GM21825 (cell line): Measurements from ENCODE around the gene TMEM121.
A peak's percentile ranks its signal among the peaks of the same experiment; 100 is the strongest.
"Not testable (repeated sequence)": the region's sequence is repeated elsewhere in the genome, so short reads cannot be mapped to it uniquely, and the experiment has no call there.

Experiments
- ATAC-seq: cut with Tn5 transposase; IDR thresholded peaks from one replicate; pipeline ENCODE4 v1.9.1; 2021; ENCODE audit warnings: mild to moderate bottlenecking, moderate library complexity; ENCODE audit not compliant: unreplicated experiment

The TMEM121 gene

GRCh38 chr14:105567164-105568103, 41.1 kb downstream of the TMEM121 start:
- ATAC-seq: not testable (repeated sequence)

- not testable (repeated sequence) for ATAC-seq
Measured at GRCh38 chr14:105568140-105568843, 41.9 kb downstream of the TMEM121 start.

GRCh38 chr14:105568859-105569766, 42.7 kb downstream of the TMEM121 start:
- no peak for ATAC-seq

GRCh38 chr14:105570482-105570881, 44.1 kb downstream of the TMEM121 start:
- no peak for ATAC-seq

- not testable (repeated sequence) for ATAC-seq
Measured at GRCh38 chr14:105571181-105571951, 45.0 kb downstream of the TMEM121 start.

GRCh38 chr14:105572063-105572462, 45.7 kb downstream of the TMEM121 start:
- ATAC-seq: not testable (repeated sequence)

GRCh38 chr14:105573841-105574240, 47.5 kb downstream of the TMEM121 start:
- ATAC-seq: not testable (repeated sequence)

- ATAC-seq: not testable (repeated sequence)
Measured at GRCh38 chr14:105574411-105574810, 48.0 kb downstream of the TMEM121 start.

GRCh38 chr14:105575016-105575700, 48.8 kb downstream of the TMEM121 start:
- ATAC-seq: peak; percentile 58

- no peak for ATAC-seq
Measured at GRCh38 chr14:105576525-105577088, 50.2 kb downstream of the TMEM121 start.

GRCh38 chr14:105577314-105577861, 51.0 kb downstream of the TMEM121 start:
- no peak for ATAC-seq

- ATAC-seq: no peak
Measured at GRCh38 chr14:105578070-105578469, 51.7 kb downstream of the TMEM121 start.

GRCh38 chr14:105579221-105579620, 52.8 kb downstream of the TMEM121 start:
- not testable (repeated sequence) for ATAC-seq
